Measurements from ENCODE around the gene C17orf113. TPM values are rescaled to one million over a fixed set of nuclear protein-coding genes. Genes with fewer than 3 reads are reported as not detected.

Gene C17orf113
- total RNA-seq, 1 experiment from 2014 or later, result 0.62 TPM

DNA sequence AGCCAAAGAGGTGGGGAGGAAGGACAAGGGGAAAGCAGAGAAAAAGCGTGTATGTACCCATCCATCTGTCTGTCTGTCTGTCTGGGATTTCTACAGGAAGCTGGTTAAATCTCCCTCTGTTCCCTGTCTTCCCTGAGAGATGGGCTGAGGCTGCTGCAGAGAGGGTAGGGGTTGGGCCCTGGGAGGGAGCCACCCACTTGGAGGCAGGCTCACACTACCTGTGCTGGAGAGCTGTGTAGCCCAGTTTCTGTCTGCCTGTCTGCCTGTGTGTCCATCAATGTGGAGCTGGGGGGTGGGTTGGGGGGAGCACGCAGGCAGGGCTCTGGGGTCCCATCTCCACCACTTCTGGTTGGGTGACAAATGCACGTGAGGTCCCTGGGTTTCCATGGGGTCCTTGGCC, 18.6 kb upstream of the C17orf113 start:
- CTCF ChIA-PET, result no interaction called here
- BruUV-seq (replicated peaks), result no TSS peak
- ATAC-seq, result peak; percentile 37; the same call in 1 of the 2 replicates
- POLR2A ChIA-PET (ENCODE audit: unreplicated experiment), result no interaction called here
- no peak overlapping the region for H3K9ac ChIP-seq (ENCODE audit: low read length)
- no peaks in the 10 kb centered on the region for H3F3A ChIP-seq (ENCODE audit: low read length, unreplicated experiment)
- no peak overlapping the region for H3K4me3 ChIP-seq (ENCODE audit: low read length)
- no peaks in the 10 kb centered on the region for H3K9me2 ChIP-seq (replicated peaks; ENCODE audit: low read length)
- H3K79me2 ChIP-seq (ENCODE audit: low read length), result no peaks in the 10 kb centered on the region
- no peaks in the 10 kb centered on the region for H3K9me3 ChIP-seq (ENCODE audit: low read length)
- H4K20me1 ChIP-seq (ENCODE audit: low read length), result no peaks in the 10 kb centered on the region
- no peak for TF ChIP-seq CTCF (conservative IDR thresholded peaks at IDR 0.05; ENCODE audit: low read depth, low read length)
- TF ChIP-seq EZH2 (IDR thresholded peaks at IDR 0.05; ENCODE audit: low read length, unreplicated experiment), result no peak
- TF ChIP-seq EZH2phosphoT487 (IDR thresholded peaks at IDR 0.05; ENCODE audit: borderline replicate concordance, low read length), result no peak
- H3K27me3 ChIP-seq (ENCODE audit: low read length), result 0 out of 2 replicates have a peak, but pooled peaks cover 8% of the 10 kb centered on the region
- no peak overlapping the region for H3K4me2 ChIP-seq (ENCODE audit: low read length)
- H3K4me1 ChIP-seq (ENCODE audit: insufficient read depth, low read length), result no peaks in the 10 kb centered on the region
- no peak for DNase-seq
- intact Hi-C loops (cut with micrococcal nuclease), result no loop called here
- no peaks in the 10 kb centered on the region; the same call in 1 of the 2 replicates for H3K36me3 ChIP-seq (ENCODE audit: low read depth, low read length)
- no peak overlapping the region for H2AFZ ChIP-seq (ENCODE audit: low read length)
- no peak overlapping the region for H3K27ac ChIP-seq (ENCODE audit: low read length)

- intact Hi-C loops (cut with micrococcal nuclease), result loop anchor here (1.0 kb wide), 1 partner anchor 460 kb away; no protein-coding TSS in a partner anchor
- H3K27ac ChIP-seq (ENCODE audit: low read length), result no peak overlapping the region
- no peak overlapping the region for H3K4me2 ChIP-seq (ENCODE audit: low read length)
- no peaks in the 10 kb centered on the region for H4K20me1 ChIP-seq (ENCODE audit: low read length)
- H3K79me2 ChIP-seq (ENCODE audit: low read length), result no peaks in the 10 kb centered on the region
- H3K9ac ChIP-seq (ENCODE audit: low read length), result no peak overlapping the region
- H3K36me3 ChIP-seq (ENCODE audit: low read depth, low read length), result no peaks in the 10 kb centered on the region; the same call in 1 of the 2 replicates
- CTCF ChIA-PET, result interaction anchor here (0.6 kb wide), 2 partner anchors 34 to 451 kb away, joined by 3 read pairs; no protein-coding TSS in a partner anchor
- no peaks in the 10 kb centered on the region for H3F3A ChIP-seq (ENCODE audit: low read length, unreplicated experiment)
- no peaks in the 10 kb centered on the region for H3K9me3 ChIP-seq (ENCODE audit: low read length)
- H2AFZ ChIP-seq (ENCODE audit: low read length), result 0 out of 2 replicates have a peak overlapping the region, but pooled peaks have one; percentile 18
- BruUV-seq (replicated peaks), result no TSS peak
- H3K4me1 ChIP-seq (ENCODE audit: insufficient read depth, low read length), result no peaks in the 10 kb centered on the region
- ATAC-seq (peak; percentile 64), DNase-seq (peak; percentile 62)
- TF ChIP-seq EZH2phosphoT487 (IDR thresholded peaks at IDR 0.05; ENCODE audit: borderline replicate concordance, low read length) (no peak), CTCF (conservative IDR thresholded peaks at IDR 0.05; ENCODE audit: low read depth, low read length) (peak; percentile 87)
- POLR2A ChIA-PET (ENCODE audit: unreplicated experiment), result no interaction called here
- H3K27me3 ChIP-seq (ENCODE audit: low read length), result 0 out of 2 replicates have a peak, but pooled peaks cover 8% of the 10 kb centered on the region
- no peaks in the 10 kb centered on the region for H3K9me2 ChIP-seq (replicated peaks; ENCODE audit: low read length)
- no peak overlapping the region for H3K4me3 ChIP-seq (ENCODE audit: low read length)
Observed at GRCh38 chr17:42067371-42068091, 17.1 kb upstream of the C17orf113 start.

- no peak for TF ChIP-seq CTCF (conservative IDR thresholded peaks at IDR 0.05; ENCODE audit: low read depth, low read length)
- no peak for TF ChIP-seq EZH2 (IDR thresholded peaks at IDR 0.05; ENCODE audit: low read length, unreplicated experiment)
- TF ChIP-seq EZH2phosphoT487 (IDR thresholded peaks at IDR 0.05; ENCODE audit: borderline replicate concordance, low read length), result no peak
- no peaks in the 10 kb centered on the region for H3K27me3 ChIP-seq (ENCODE audit: low read length)
- POLR2A ChIA-PET (ENCODE audit: unreplicated experiment), result no interaction called here
- DNase-seq (no peak), ATAC-seq (no peak)
- no peaks in the 10 kb centered on the region for H4K20me1 ChIP-seq (ENCODE audit: low read length)
- no TSS peak for BruUV-seq (replicated peaks)
- H3K4me1 ChIP-seq (ENCODE audit: insufficient read depth, low read length), result no peaks in the 10 kb centered on the region
- H3F3A ChIP-seq (ENCODE audit: low read length, unreplicated experiment), result no peaks in the 10 kb centered on the region
- H3K9me3 ChIP-seq (ENCODE audit: low read length), result no peaks in the 10 kb centered on the region
- no peak overlapping the region for H3K4me3 ChIP-seq (ENCODE audit: low read length)
- intact Hi-C loops (cut with micrococcal nuclease), result no loop called here
- no peak overlapping the region for H3K9ac ChIP-seq (ENCODE audit: low read length)
- no peak overlapping the region for H3K27ac ChIP-seq (ENCODE audit: low read length)
- H2AFZ ChIP-seq (ENCODE audit: low read length), result no peak overlapping the region
- no peaks in the 10 kb centered on the region for H3K9me2 ChIP-seq (replicated peaks; ENCODE audit: low read length)
- no peaks in the 10 kb centered on the region for H3K79me2 ChIP-seq (ENCODE audit: low read length)
- no peaks in the 10 kb centered on the region; the same call in 1 of the 2 replicates for H3K36me3 ChIP-seq (ENCODE audit: low read depth, low read length)
- CTCF ChIA-PET, result interaction anchor here (0.6 to 1.9 kb wide), 3 partner anchors 27 to 462 kb away, joined by 3 to 6 read pairs (median 6); no protein-coding TSS in a partner anchor
- no peak overlapping the region for H3K4me2 ChIP-seq (ENCODE audit: low read length)
Observed at GRCh38 chr17:42065201-42065600, 14.8 kb upstream of the C17orf113 start.
